HepG2 (cell line): Measurements from ENCODE around the gene ENO1. TPM values are rescaled to one million over a fixed set of nuclear protein-coding genes. Genes with fewer than 3 reads are reported as not detected.

Experiments
- CEBPG ChIP-seq: IDR thresholded peaks from 2 replicates; pipeline ENCODE4 v1.6.1; 2016
- FOXA3 ChIP-seq: IDR thresholded peaks from 2 replicates; pipeline ENCODE4 v1.6.1; 2016; ENCODE audit warnings: missing genetic modification reagents, missing compliant biosample characterization
- HDAC2 ChIP-seq: sonication (generic); formaldehyde crosslinking; IDR thresholded peaks from 2 replicates; pipeline ENCODE4 v1.4.0; 2020; ENCODE audit warnings: missing genetic modification reagents
- MIER2 ChIP-seq: IDR thresholded peaks from 2 replicates; pipeline ENCODE4 v1.6.1; 2016; ENCODE audit warnings: missing biosample characterization, missing genetic modification reagents
- MXI1 ChIP-seq: IDR thresholded peaks from 3 replicates; pipeline ENCODE4 v1.6.1; 2012; ENCODE audit warnings: low read depth, low read length, inconsistent platforms, borderline replicate concordance
- PRDM10 ChIP-seq: sonication (generic); formaldehyde crosslinking; IDR thresholded peaks from 2 replicates; pipeline ENCODE4 v1.4.0; 2020; ENCODE audit warnings: low read depth, missing genetic modification reagents
- SALL1 ChIP-seq: sonication (generic); formaldehyde crosslinking; IDR thresholded peaks from 2 replicates; pipeline ENCODE4 v1.8.0; 2022; ENCODE audit warnings: mild to moderate bottlenecking, missing genetic modification reagents
- SIX1 ChIP-seq: sonication (generic); formaldehyde crosslinking; IDR thresholded peaks from 2 replicates; pipeline ENCODE4 v1.4.0; 2020; ENCODE audit warnings: missing genetic modification reagents, borderline replicate concordance
- SMAD3 ChIP-seq: sonication (generic); formaldehyde crosslinking; IDR thresholded peaks from 2 replicates; pipeline ENCODE4 v1.4.0; 2020; ENCODE audit warnings: missing genetic modification reagents
- SOX5 ChIP-seq: IDR thresholded peaks from 2 replicates; pipeline ENCODE4 v1.6.1; 2016; ENCODE audit warnings: borderline replicate concordance
- SPEN ChIP-seq: sonication (generic); formaldehyde crosslinking; IDR thresholded peaks from 2 replicates; pipeline ENCODE4 v1.5.1; 2020; ENCODE audit warnings: low read depth, mild to moderate bottlenecking, missing genetic modification reagents
- UBTF ChIP-seq: sonication (generic); formaldehyde crosslinking; IDR thresholded peaks from 2 replicates; pipeline ENCODE4 v1.4.0; 2020; ENCODE audit warnings: mild to moderate bottlenecking, missing genetic modification reagents
- ZBTB38 ChIP-seq: sonication (generic); formaldehyde crosslinking; IDR thresholded peaks from 2 replicates; pipeline ENCODE4 v1.5.1; 2020; ENCODE audit warnings: mild to moderate bottlenecking, missing genetic modification reagents
- ZNF296 ChIP-seq: sonication (generic); formaldehyde crosslinking; conservative IDR thresholded peaks from 2 replicates; pipeline ENCODE4 v1.5.0; 2020; ENCODE audit warnings: mild to moderate bottlenecking, missing genetic modification reagents
- ZNF556 ChIP-seq: sonication (generic); formaldehyde crosslinking; IDR thresholded peaks from 2 replicates; pipeline ENCODE4 v1.4.0; 2020; ENCODE audit warnings: mild to moderate bottlenecking, missing genetic modification reagents, borderline replicate concordance
- ZNF589 ChIP-seq: sonication (generic); formaldehyde crosslinking; conservative IDR thresholded peaks from 2 replicates; pipeline ENCODE4 v1.8.0; 2022; ENCODE audit warnings: mild to moderate bottlenecking, moderate library complexity, missing genetic modification reagents
- polyA plus RNA-seq, 8 experiments: library from polyadenylated mRNA; depleted of rRNA in 3 of 8; stranded (reverse) in 7 of 8; unstranded in 1 of 8; fragments of >200 nt; fragmentation: Illumina TruSeq in 4 of 8; extraction: Trizol in 4 of 8; gene quantifications; 2 replicates each; pipeline versions ENCODE4 v1.2.1 to v1.2.3, GENCODE V29; 2011 to 2016; ENCODE audit warnings: low read depth in 4 of 8, missing spikeins in 1 of 8, mixed read lengths in 1 of 8; ENCODE audit not compliant: insufficient read depth in 1 of 8
- total RNA-seq, 5 experiments: library from RNA; depleted of rRNA; stranded (reverse); fragments of >200 nt; fragmentation: Illumina TruSeq; extraction: Trizol; gene quantifications; 2 replicates each; pipeline ENCODE4 v1.2.3, GENCODE V29; 2016; ENCODE audit warnings: low read depth in 1 of 5
- TF ChIP-seq, protein P1 (sequence below): sonication (generic); formaldehyde crosslinking; IDR thresholded peaks from 2 replicates; pipeline ENCODE4 v1.4.0; 2020; ENCODE audit warnings: mild to moderate bottlenecking, low read depth, missing genetic modification reagents

The ENO1 gene
- total and polyA plus RNA-seq, 2 of the 13 experiments (the other 11 are each of a cell fraction or from before 2014, with no cell fraction given), result 1,559 to 3,103 TPM

DNA sequence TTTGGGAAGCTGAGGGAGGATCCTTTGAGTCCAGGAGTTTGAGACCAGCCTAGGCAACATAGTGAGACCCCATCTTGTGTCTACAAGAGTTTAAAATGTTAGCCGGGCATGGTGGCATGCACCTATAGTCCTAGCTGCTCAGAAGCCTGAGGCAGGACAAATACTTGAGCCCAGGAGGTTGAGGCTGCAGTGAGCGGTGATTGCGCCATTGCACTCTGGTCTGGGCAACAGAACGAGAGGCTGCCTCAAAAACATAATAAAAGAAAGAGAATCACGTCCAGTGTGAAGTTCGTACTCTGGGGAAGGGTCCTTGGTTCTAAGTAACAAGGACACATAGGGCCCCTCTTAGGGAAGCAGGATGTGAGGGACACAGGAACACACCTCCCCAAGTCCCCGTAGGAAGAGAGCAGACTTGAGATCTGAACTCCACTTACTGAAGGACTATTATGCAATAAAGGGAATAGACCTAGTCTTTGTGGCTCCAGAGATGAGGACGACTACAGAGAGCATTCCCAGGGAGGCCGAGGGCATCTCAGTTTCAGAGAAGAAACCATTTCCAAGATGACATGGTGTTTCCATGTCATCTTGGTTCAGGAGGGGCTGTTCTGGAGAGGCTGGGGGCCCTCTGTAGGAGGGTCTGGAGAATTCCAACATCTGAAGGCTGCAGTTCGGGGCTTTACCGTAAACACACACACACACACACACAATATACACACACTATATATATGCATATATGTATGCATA is 10.8 kb upstream of the ENO1 start (continued):
- TF ChIP-seq PRDM10 (CRISPR knock-in tag) (0 out of 2 replicates have a peak, but pooled peaks have one; percentile 41), UBTF (CRISPR knock-in tag) (peak; percentile 30; the same call in 1 of the 2 replicates), ZNF556 (CRISPR knock-in tag) (0 out of 2 replicates have a peak, but pooled peaks have one; percentile 43), ZNF296 (CRISPR knock-in tag) (0 out of 2 replicates have a peak, but pooled peaks have one; percentile 34), SALL1 (CRISPR knock-in tag) (peak; percentile 33), CEBPG (peak; percentile 91), HDAC2 (CRISPR knock-in tag) (peak; percentile 37; the same call in 1 of the 2 replicates), MXI1 (no peak), SOX5 (CRISPR knock-in tag) (0 out of 2 replicates have a peak, but pooled peaks have one; percentile 19), ZBTB38 (CRISPR knock-in tag) (0 out of 2 replicates have a peak, but pooled peaks have one; percentile 18), FOXA3 (0 out of 2 replicates have a peak, but pooled peaks have one; percentile 9), ZNF589 (CRISPR knock-in tag) (no peak), SIX1 (CRISPR knock-in tag) (no peak), MIER2 (0 out of 2 replicates have a peak, but pooled peaks have one; percentile 13), SPEN (CRISPR knock-in tag) (peak; percentile 33; the same call in 1 of the 2 replicates), SMAD3 (peak; percentile 41; the same call in 1 of the 2 replicates)
- TF ChIP-seq, protein P1, sequence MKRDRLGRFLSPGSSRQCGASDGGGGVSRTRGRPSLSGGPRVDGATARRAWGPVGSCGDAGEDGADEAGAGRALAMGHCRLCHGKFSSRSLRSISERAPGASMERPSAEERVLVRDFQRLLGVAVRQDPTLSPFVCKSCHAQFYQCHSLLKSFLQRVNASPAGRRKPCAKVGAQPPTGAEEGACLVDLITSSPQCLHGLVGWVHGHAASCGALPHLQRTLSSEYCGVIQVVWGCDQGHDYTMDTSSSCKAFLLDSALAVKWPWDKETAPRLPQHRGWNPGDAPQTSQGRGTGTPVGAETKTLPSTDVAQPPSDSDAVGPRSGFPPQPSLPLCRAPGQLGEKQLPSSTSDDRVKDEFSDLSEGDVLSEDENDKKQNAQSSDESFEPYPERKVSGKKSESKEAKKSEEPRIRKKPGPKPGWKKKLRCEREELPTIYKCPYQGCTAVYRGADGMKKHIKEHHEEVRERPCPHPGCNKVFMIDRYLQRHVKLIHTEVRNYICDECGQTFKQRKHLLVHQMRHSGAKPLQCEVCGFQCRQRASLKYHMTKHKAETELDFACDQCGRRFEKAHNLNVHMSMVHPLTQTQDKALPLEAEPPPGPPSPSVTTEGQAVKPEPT (CRISPR knock-in tag), result 0 out of 2 replicates have a peak, but pooled peaks have one; percentile 38
